Islet precursor cell (in vitro differentiated cells): ENCODE data around the gene ASB7.
"Not testable (repeated sequence)": the region's sequence is repeated elsewhere in the genome, so short reads cannot be mapped to it uniquely, and the experiment has no call there.

Experiments
- DNase-seq: peaks from one replicate; pipeline ENCODE4 v3.0.0-alpha.2; 2018

The ASB7 gene, protein sequence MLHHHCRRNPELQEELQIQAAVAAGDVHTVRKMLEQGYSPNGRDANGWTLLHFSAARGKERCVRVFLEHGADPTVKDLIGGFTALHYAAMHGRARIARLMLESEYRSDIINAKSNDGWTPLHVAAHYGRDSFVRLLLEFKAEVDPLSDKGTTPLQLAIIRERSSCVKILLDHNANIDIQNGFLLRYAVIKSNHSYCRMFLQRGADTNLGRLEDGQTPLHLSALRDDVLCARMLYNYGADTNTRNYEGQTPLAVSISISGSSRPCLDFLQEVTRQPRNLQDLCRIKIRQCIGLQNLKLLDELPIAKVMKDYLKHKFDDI

GRCh38 chr15:100602064-100602822 lies at the start of gene ASB7, which contains the start of gene LINS1:
TSS of gene ASB7 (plus strand) at chr15:100602589. CDS start at chr15:100612217, 9,628 bp downstream.
TSS of gene LINS1 (minus strand) at chr15:100602184. CDS start at chr15:100580842, 21,342 bp downstream.
- peak; percentile 100 for DNase-seq

DNA sequence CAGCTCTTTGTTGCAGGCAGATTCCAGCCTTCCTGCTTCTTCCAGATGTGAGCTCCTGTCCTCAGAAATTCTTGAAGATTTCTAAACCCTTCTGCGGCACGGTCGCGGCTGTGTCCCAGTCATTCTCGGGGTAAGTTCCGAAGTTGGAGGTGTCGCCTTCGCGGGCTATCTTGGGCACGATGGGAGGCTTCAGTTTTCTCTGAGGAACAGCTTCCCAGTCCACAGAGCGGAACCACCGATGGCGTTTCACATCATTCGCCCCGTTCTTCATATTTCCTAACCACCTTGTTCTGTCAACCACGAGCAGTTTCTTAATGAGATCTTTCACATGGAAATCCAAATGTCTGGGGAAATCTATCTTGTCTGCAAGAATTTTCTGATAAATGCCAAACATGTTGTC lies 48.9 kb upstream of the ASB7 start:
- DNase-seq = no peak

DNA sequence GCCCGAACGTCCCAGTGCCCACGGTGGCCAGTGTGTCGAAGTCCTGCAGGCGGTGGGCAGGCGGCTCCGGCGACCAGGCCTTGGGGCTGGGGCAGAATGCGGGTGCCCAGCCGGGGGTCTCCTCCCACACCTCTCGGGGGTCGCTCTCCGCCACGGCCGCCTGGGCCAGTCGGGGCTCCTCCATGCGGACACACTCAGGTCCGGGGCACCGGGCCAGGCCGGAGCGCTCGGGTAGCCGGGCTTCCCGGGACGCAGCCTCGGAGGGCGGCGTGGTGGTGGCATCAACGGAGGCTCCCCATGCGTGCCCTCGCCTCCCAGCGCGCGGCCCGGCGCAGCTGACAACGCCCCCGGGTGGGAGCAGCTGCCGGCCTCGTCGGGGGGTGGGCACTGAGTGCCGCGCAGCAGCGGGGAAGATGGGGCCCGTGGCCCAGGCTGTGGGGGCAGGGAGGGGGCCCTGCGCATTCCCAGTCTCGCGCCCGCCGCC lies 43.6 kb upstream of the ASB7 start:
- no peak for DNase-seq

DNA sequence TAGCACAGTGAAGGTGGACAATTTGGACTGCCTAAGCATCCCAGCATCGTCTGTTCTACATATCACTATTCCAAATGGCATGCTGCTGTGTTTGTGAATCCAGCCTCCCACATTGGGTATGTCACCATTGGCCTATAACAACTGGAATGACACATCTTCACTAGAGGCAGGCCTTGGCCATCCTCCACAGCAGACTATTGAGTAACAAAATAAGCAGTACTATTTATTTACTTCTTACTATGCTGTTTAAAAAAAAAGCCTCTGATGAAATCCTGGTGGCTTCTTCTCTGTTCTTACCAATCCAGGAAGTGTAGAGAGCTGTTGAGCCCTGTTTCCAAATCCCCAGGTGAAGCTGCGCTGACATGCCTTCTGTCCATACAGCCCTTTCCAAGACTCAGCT lies 43.1 kb upstream of the ASB7 start:
- DNase-seq = no peak

DNA sequence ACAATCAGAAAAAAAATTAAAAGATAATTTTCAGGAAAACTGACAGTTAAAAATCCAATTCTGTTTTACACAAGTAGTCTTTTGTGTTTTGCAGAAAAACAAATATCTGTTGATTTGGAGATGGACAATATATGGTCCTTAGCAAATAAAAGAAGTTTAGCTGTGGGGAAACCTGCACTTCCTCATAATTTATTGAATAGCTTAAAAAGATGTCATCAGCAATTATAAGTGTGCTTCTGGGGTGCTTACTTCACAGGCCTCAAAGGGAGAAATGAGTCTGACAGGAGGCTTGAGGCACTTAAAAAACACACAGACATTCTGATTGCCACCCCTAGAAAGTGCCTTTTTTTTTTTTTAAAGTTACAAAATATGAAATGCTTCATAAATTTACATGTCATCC lies 42.1 kb upstream of the ASB7 start:
- no peak for DNase-seq

DNA sequence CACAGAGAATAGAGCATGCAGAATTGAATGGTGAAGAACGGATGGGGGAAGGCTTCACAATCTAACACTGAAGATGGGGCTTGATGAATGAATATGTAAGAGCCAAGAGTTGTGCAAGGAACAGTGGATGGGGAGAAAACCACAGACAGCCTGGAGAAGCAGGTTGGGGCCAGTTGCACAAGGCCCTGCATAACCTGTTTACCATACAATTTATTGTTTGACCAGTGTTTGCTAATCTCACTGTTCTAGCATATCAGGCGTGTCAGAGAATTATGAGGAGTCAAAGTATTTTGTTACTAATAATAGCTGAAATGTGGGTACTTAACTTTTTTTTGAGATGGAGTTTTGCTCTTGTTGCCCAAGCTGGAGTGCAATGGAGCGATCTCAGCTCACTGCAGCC lies 36.8 kb upstream of the ASB7 start:
- no peak for DNase-seq

- DNase-seq = no peak
Measured at GRCh38 chr15:100566850-100567628, 35.4 kb upstream of the ASB7 start.

GRCh38 chr15:100569391-100569790 lies 33.0 kb upstream of the ASB7 start:
- DNase-seq = no peak

- DNase-seq = no peak
Measured at GRCh38 chr15:100570275-100570674, 32.1 kb upstream of the ASB7 start.

DNA sequence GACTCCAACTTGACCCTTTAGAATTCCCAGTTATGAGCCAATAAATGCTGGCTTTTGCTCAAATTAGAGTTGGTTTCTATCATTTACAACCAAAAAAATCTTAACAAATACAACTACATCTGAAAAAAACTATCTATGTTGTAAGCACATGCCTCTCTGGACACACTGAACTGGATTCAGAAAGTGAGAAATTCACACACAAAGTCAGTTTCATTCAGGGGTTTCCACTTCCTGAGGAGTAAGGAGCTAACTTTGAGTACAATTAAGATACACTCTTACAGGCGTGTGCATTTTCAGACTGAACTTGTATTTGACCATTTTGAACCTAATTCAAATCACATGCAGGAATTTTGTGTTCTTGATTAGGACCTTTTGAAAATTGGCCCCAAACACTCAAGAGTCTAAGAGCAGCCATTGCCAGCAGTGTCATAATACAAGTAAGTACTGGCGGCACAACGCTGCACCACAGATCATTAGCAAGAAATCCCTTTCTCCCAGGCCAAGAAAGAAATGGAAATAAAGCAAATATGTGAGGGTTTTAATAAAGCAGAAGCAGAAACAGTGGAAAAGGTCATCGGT lies 31.6 kb upstream of the ASB7 start:
- DNase-seq = no peak

DNA sequence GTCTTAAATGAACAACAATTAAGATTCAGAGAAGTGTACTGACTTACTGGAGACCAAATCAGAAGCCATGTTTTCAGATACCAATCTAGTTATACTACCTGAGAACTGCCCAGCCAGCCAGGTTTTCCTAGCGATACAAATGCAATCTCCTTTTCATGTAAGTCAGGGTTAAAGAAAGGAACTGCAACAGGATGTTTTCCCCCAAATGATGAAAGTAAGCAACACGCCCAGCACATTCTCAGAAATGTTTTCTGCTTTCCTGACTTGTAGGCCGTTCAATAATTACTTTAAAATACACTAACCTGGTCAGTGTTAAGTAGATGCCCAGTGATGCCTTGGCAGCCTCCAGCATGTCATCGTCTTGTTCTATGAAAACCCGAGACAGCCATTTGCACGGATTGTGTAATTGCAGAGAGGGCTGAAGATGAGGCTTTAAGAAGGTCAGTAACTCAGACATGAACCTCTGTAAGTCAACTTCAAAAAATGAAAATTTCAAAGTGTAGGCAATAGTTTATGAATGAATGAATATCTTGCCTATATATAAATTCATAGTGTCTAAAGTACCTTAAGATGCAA lies 30.7 kb upstream of the ASB7 start:
- no peak for DNase-seq

- DNase-seq = no peak
Measured at GRCh38 chr15:100572362-100572983, 29.9 kb upstream of the ASB7 start.

DNA sequence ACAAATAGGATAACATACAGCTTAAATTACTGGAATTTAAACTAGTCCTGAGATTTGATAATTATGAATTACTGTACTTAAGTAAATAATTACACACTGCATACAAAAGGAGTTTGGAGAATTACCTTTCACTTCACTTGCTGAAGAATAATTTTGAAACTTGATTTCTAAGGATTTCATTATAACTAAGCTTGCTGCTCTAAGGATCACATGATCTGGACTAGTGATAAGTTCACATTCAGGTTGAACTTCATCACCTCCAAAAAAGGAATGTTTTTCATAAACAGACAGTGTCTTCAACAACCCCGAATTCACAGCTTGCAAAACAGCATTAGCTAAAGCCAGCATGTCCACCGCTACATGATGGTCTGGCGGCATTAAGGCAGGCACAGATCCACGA lies 28.9 kb upstream of the ASB7 start:
- DNase-seq = no peak

DNA sequence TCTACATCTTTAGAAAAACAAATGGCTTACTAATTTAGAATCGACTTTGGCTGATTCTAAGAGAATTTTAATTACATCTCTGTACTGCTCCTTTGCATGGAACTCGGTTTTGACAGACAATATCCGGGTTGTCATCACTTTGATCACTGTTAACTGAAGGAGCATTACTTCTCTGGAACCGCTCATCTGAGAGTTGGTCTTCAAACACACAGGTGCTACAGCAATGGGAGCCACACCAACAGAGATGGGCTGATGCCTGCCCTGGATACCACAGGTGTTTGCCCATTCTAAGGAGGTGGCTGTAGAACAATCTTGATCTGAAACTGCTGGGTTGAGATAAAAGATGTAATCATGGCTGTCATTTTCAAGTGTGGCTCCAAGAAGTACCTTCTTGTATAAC lies 22.0 kb upstream of the ASB7 start:
- DNase-seq = no peak

GRCh38 chr15:100588638-100589242 lies 13.6 kb upstream of the ASB7 start:
- no peak for DNase-seq

- not testable (repeated sequence) for DNase-seq
Measured at GRCh38 chr15:100591163-100591562, 11.2 kb upstream of the ASB7 start.

DNA sequence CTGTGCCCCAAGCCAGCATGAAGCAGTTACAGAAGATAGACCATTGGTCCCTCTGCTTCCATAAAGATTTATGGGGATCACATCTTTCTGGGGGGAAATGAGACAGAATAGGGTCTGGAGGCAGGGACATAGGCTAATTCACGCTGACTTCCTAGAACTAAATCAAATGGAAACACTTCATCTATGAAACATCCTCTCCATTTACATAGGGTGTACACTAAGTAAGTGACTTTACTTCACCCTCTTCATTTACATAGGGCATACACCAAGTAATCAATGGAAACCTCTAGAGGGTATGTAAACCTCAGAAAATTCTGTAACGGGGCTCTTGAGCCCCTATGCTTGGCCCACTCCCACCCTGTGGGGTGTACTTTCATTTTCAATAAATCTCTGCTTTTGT lies 10.6 kb upstream of the ASB7 start:
- DNase-seq = no peak

DNA sequence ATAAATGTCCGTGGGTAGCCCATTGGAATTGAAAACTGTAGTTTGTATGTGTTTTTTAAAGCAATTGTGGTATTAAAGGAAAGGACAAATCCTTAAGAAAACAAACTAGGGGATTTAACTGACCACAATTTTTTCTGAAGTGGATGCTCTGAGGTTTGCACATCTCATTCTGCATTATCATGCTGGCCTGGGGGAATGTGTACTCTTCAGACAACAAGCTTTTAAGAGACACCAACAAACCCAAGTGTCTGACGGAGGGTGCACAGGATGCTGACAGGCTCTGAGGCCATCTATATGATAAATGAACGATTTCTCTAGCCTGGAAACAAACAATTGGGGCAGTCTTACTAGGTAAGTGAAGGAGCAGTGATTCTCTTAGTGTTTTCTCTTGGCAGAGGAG lies 9.5 kb upstream of the ASB7 start:
- DNase-seq = no peak

DNA sequence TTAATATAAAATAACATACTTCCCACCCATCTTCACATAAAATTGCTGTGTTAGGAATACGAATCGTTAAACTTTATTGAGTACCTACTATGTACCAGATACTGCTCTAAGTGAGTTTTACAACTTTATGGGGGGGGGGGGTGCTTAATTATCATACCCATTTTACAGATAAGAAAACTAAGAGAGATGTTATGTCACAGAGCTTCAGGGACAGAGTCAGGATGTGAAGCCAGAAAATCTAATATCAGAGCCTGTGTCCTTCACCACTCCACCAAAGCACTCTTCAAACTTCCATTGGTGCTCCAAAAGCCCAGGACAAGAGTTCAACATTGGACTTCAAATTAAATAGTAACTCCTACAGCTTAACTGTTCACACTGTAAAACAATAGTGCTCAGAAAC lies 9.0 kb upstream of the ASB7 start:
- no peak for DNase-seq

GRCh38 chr15:100595964-100596363 lies 6.4 kb upstream of the ASB7 start:
- no peak for DNase-seq

DNA sequence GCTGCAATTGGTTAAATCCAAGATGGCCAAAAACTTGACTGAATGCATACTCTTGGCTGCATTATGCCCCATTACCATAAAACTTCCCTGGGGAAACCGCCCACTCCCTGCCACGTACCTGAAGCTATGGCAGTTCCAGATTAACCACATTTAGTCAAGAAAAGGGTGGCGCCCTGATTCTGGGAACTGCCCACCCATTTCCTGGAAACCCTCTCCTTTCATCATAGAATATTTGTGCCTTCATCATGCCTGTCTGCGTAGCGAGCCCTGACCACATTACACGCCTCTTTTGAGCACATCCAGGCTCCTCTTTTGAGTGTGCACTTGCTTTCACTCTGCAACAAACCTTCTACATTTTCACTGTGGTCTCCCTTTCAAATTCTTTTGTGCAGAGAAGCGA lies 5.6 kb upstream of the ASB7 start:
- no peak for DNase-seq

DNA sequence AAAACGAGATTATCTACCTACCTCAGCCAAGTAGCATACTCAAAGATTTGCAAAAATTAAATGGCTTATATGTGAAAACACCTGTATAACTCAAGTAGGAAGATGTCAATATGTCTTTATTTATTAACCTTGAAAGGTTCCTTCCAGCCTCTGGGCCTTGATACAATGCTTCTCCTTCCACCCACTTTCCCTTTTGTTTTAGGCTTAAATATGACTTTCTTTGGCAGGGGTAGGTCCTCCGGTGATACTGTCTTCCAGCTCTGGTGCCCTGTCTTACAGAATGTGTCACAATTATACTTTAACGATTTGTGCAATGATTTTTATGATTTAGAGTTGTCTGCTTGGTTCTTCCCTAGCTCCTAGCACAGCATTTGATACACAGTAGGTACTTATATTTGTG lies 4.5 kb upstream of the ASB7 start:
- DNase-seq = no peak
